ENCODE measurements around the gene CLCN7. TPM values are rescaled to one million over a fixed set of nuclear protein-coding genes. Genes with fewer than 3 reads are reported as not detected.

CLCN7 gene
- total RNA-seq (89.8 and 94.9 TPM in 2 replicates), polyA plus RNA-seq (59.8 and 76.1 TPM in 2 replicates), polyA minus RNA-seq (52.1 and 73.9 TPM in 2 replicates), Bru-seq, nascent RNA (percentile 46 among the genes with signal in this experiment), BruChase-seq, experiment 1, labeled RNA remaining after a 6-hour chase (percentile 79 among the genes with signal in this experiment), BruChase-seq, experiment 2, labeled RNA remaining after a 2-hour chase (percentile 68 among the genes with signal in this experiment)
- 32.8 and 46.6 TPM in 2 replicates for polyA plus RNA-seq (2011; cell fraction: cytosol; rRNA removed)
- 214 and 337 TPM in 2 replicates for polyA plus RNA-seq (2011; cell fraction: nucleus; rRNA removed)
- polyA plus RNA-seq (2012), result 71.9 and 88.4 TPM in 2 replicates
- polyA minus RNA-seq (2011; cell fraction: cytosol; rRNA and poly(A)+ RNA removed), result 26.7 TPM
- polyA minus RNA-seq (2011; cell fraction: nucleus; rRNA and poly(A)+ RNA removed), result 52.9 and 94.4 TPM in 2 replicates
- long read RNA-seq, full-length matches to known transcripts, result 86 of 152 reads
- long read RNA-seq, partial matches to known transcripts, result 22 of 152 reads
- long read RNA-seq, other reads (novel, unspliced or antisense), result 44 of 152 reads

- peak; percentile 63 for FAIRE-seq
- POLR2A ChIA-PET, result no interaction called here
- Histone ChIP-seq H3K9me3 (replicated peaks; ENCODE audit: control insufficient read depth, insufficient read depth, low read length) (no peaks in the 10 kb centered on the region), H3K27me3 (ENCODE audit: control insufficient read depth in 2 of 2, insufficient read depth in 2 of 2, low read length in 2 of 2) (no peaks in the 10 kb centered on the region), H3K9ac (replicated peaks; ENCODE audit: extremely low read depth, insufficient read depth, low read length) (peak within 1 kb of the TSS; percentile 79), H3K36me3 (ENCODE audit: control insufficient read depth in 2 of 2, extremely low read depth in 1 of 2, insufficient read depth in 2 of 2, low read length in 2 of 2) (no peaks in the 10 kb centered on the region), H3K4me1 (ENCODE audit: control insufficient read depth, extremely low read depth, insufficient read depth, low read length) (peaks cover 5% of the 10 kb centered on the region), H3K9me1 (replicated peaks; ENCODE audit: control insufficient read depth, extremely low read depth, insufficient read depth, low read length) (no peaks in the 10 kb centered on the region), H3K4me3 (replicated peaks in 1 of 3; ENCODE audit: insufficient read depth in 1 of 3, low read depth in 1 of 3, low read length in 3 of 3) (peak within 1 kb of the TSS; percentile 46 to 64 (median 60)), H3K27ac (ENCODE audit: insufficient read depth, low read depth, low read length) (peak within 1 kb of the TSS; percentile 55), H3K79me2 (ENCODE audit: control insufficient read depth, insufficient read depth, low read length) (peaks cover 19% of the 10 kb centered on the region), H2AFZ (ENCODE audit: low read depth, low read length) (peak within 1 kb of the TSS; percentile 74), H4K20me1 (replicated peaks; ENCODE audit: control insufficient read depth, extremely low read depth, insufficient read depth, low read length) (no peaks in the 10 kb centered on the region), H3K4me2 (ENCODE audit: insufficient read depth, low read length) (peak within 1 kb of the TSS; percentile 94)
- CTCF ChIA-PET, result no interaction called here
- TSS peak; percentile 53 for BruUV-seq (replicated peaks)
- peak; percentile 82 for DNase-seq (ENCODE audit: low read depth, low spot score)
- intact Hi-C loops (cut with micrococcal nuclease), result loop anchor here (2.0 kb wide), 1 partner anchor 54 kb away; the partner anchor contains the start of gene UQCC4
- TF ChIP-seq GATA2 (IDR thresholded peaks at IDR 0.05; ENCODE audit: insufficient read depth, insufficient read length, low read depth, low read length) (no peak), EZH2 (IDR thresholded peaks at IDR 0.05; ENCODE audit: borderline replicate concordance, low read depth, low read length, severe bottlenecking) (no peak), CTCF (IDR thresholded peaks at IDR 0.05; ENCODE audit: extremely low read depth in 1 of 2, insufficient read depth in 1 of 2, low read depth in 1 of 2, low read length in 2 of 2) (no peak), JUN (IDR thresholded peaks at IDR 0.05; ENCODE audit: borderline replicate concordance, insufficient read depth, insufficient read length, low read depth) (no peak), POLR2A (IDR thresholded peaks at IDR 0.05; ENCODE audit: low read depth, low read length) (peak; percentile 87), MYC (IDR thresholded peaks at IDR 0.05; ENCODE audit: low read depth, low read length) (peak; percentile 55), FOS (IDR thresholded peaks at IDR 0.05; ENCODE audit: borderline replicate concordance, insufficient read depth, low read length) (no peak), MAX (IDR thresholded peaks at IDR 0.05; ENCODE audit: insufficient read depth, insufficient read length) (peak; percentile 99), POLR2AphosphoS5 (IDR thresholded peaks at IDR 0.05; ENCODE audit: insufficient read depth, low read depth, low read length) (no peak)
- dilution Hi-C loops (cut with MboI; ENCODE audit: extremely low pct_ligation_motif_present, low sequenced_read_pairs), result no loop called here
Observed at GRCh38 chr16:1474796-1475551, at the start of gene CLCN7. CLCN7 (minus strand) TSS chr16:1475028; CDS start chr16:1474974, 54 bp downstream.
